IMR-90 (cell line): Measurements from ENCODE around the gene CES3. TPM values are rescaled to one million over a fixed set of nuclear protein-coding genes. Genes with fewer than 3 reads are reported as not detected.

Experiments
- ATAC-seq: fragments of 200-7000 bp; cut with Tn5 transposase; 2 replicates; pipeline ENCODE4 v1.9.1; 2020; ENCODE audit warnings: low read depth, mild to moderate bottlenecking, moderate library complexity
- BruUV-seq: library from RNA; stranded (reverse); fragments of 400-500 nt; replicated peaks from 2 replicates; lab custom pipeline; 2021; lab: Mats Ljungman, UMichigan
- CTCF ChIA-PET: fragments of 300-600 bp; formaldehyde crosslinking; extraction: SDS; loops from one replicate; lab custom pipeline; 2021; ENCODE audit warnings: antibody characterized with exemption; lab: Yijun Ruan, JAX
- POLR2A ChIA-PET: fragments of 300-600 bp; sonication (Branson Sonifier 250); formaldehyde crosslinking; loops from one replicate; lab custom pipeline; 2022; ENCODE audit warnings: antibody characterized with exemption; ENCODE audit not compliant: unreplicated experiment; lab: Charles Lee
- DNase-seq: peaks from one replicate; pipeline ENCODE4 v3.0.0; 2013
- H2AFZ ChIP-seq: replicated peaks from 2 replicates; pipeline ENCODE3; 2013; ENCODE audit warnings: low read length, mild to moderate bottlenecking; ENCODE audit not compliant: poor library complexity
- H2AK5ac ChIP-seq: 2 replicates; pipeline ENCODE4 v1.6.1; 2013; ENCODE audit warnings: low read depth, low read length, inconsistent platforms
- H2AK9ac ChIP-seq: replicated peaks from 2 replicates; pipeline ENCODE3; 2013; ENCODE audit warnings: mild to moderate bottlenecking, low read depth, low read length, moderate library complexity; ENCODE audit not compliant: poor library complexity
- H2BK120ac ChIP-seq: 2 replicates; pipeline ENCODE4 v1.6.1; 2013; ENCODE audit warnings: low read depth, low read length, inconsistent platforms
- H2BK15ac ChIP-seq: 3 replicates; pipeline ENCODE4 v1.6.1; 2013; ENCODE audit warnings: low read depth, low read length, inconsistent platforms
- H2BK20ac ChIP-seq: 2 replicates; pipeline ENCODE4 v1.6.1; 2013; ENCODE audit warnings: low read depth, mild to moderate bottlenecking, inconsistent platforms, low read length, moderate library complexity
- H2BK5ac ChIP-seq: 2 replicates; pipeline ENCODE4 v1.6.1; 2013; ENCODE audit warnings: mild to moderate bottlenecking, low read depth, low read length, inconsistent platforms; ENCODE audit not compliant: poor library complexity, severe bottlenecking
- H3K14ac ChIP-seq: replicated peaks from 2 replicates; pipeline ENCODE4 v1.6.1; 2013; ENCODE audit warnings: low read depth, low read length, inconsistent platforms
- H3K18ac ChIP-seq: 2 replicates; pipeline ENCODE4 v1.6.1; 2013; ENCODE audit warnings: low read depth, low read length, control low read depth
- H3K23ac ChIP-seq: 2 replicates; pipeline ENCODE4 v1.6.1; 2013; ENCODE audit warnings: low read depth, low read length, inconsistent platforms
- H3K27ac ChIP-seq: 2 replicates; pipeline ENCODE4 v1.5.1; 2013; ENCODE audit warnings: mild to moderate bottlenecking, control low read depth, low read length; ENCODE audit not compliant: insufficient read depth
- H3K27me3 ChIP-seq: 2 replicates; pipeline ENCODE4 v1.6.1; 2013; ENCODE audit warnings: low read length; ENCODE audit not compliant: control insufficient read depth, insufficient read depth
- H3K36me3 ChIP-seq: 2 replicates; pipeline ENCODE4 v1.6.1; 2013; ENCODE audit warnings: low read length, mixed read lengths; ENCODE audit not compliant: control insufficient read depth, insufficient read depth
- H3K4ac ChIP-seq: 2 replicates; pipeline ENCODE4 v1.6.1; 2013; ENCODE audit warnings: low read depth, low read length, inconsistent platforms
- H3K4me1 ChIP-seq: 2 replicates; pipeline ENCODE4 v1.6.1; 2013; ENCODE audit warnings: low read length, mixed read lengths; ENCODE audit not compliant: control insufficient read depth, insufficient read depth
- H3K4me2 ChIP-seq: 2 replicates; pipeline ENCODE4 v1.6.1; 2013; ENCODE audit warnings: low read depth, mild to moderate bottlenecking, control low read depth, low read length, moderate library complexity
- H3K4me3 ChIP-seq: 2 replicates; pipeline ENCODE4 v1.5.1; 2013; ENCODE audit warnings: low read depth, mild to moderate bottlenecking, control low read depth, low read length, moderate library complexity; ENCODE audit not compliant: insufficient read depth
- H3K56ac ChIP-seq: 2 replicates; pipeline ENCODE4 v1.6.1; 2013; ENCODE audit warnings: low read length, inconsistent platforms; ENCODE audit not compliant: insufficient read depth; ENCODE audit errors: extremely low read depth
- H3K79me1 ChIP-seq, 2 experiments: 2 replicates each; pipeline ENCODE4 v1.6.1; 2013; ENCODE audit warnings: low read length in 2 of 2, inconsistent platforms in 1 of 2, low read depth in 1 of 2
- H3K9ac ChIP-seq: 2 replicates; pipeline ENCODE4 v1.6.1; 2013; ENCODE audit warnings: low read depth, low read length, control low read depth
- H3K9me1 ChIP-seq: 2 replicates; pipeline ENCODE4 v1.6.1; 2013; ENCODE audit warnings: low read length, inconsistent platforms; ENCODE audit not compliant: insufficient read depth
- H3K9me3 ChIP-seq: 2 replicates; pipeline ENCODE4 v1.6.1; 2013; ENCODE audit warnings: low read length; ENCODE audit not compliant: control insufficient read depth, insufficient read depth
- H4K20me1 ChIP-seq: 2 replicates; pipeline ENCODE4 v1.6.1; 2013; ENCODE audit warnings: low read length, inconsistent platforms; ENCODE audit not compliant: insufficient read depth
- H4K5ac ChIP-seq: 2 replicates; pipeline ENCODE4 v1.6.1; 2013; ENCODE audit warnings: mild to moderate bottlenecking, low read depth, low read length, control low read depth
- H4K8ac ChIP-seq, 2 experiments: 2 replicates each; pipeline ENCODE4 v1.6.1; 2013; ENCODE audit warnings: low read depth in 2 of 2, low read length in 2 of 2, control low read depth in 1 of 2, inconsistent platforms in 1 of 2
- H4K91ac ChIP-seq: 2 replicates; pipeline ENCODE4 v1.6.1; 2013; ENCODE audit warnings: low read depth, low read length, inconsistent platforms; ENCODE audit not compliant: insufficient read depth
- BHLHE40 ChIP-seq: fragments of 150-350 bp; IDR thresholded peaks from 2 replicates; pipeline ENCODE4 v1.6.1; 2016; ENCODE audit warnings: mild to moderate bottlenecking, low read depth, low read length
- CEBPB ChIP-seq: IDR thresholded peaks from 2 replicates; pipeline ENCODE4 v1.6.1; 2012; ENCODE audit warnings: low read depth, low read length, improper control_type of control experiment
- CHD1 ChIP-seq: IDR thresholded peaks from 2 replicates; pipeline ENCODE4 v1.6.1; 2012; ENCODE audit warnings: low read depth, low read length, improper control_type of control experiment
- FOS ChIP-seq: fragments of 150-350 bp; IDR thresholded peaks from 2 replicates; pipeline ENCODE4 v1.6.1; 2016; ENCODE audit warnings: low read depth, low read length
- MXI1 ChIP-seq: IDR thresholded peaks from 2 replicates; pipeline ENCODE4 v1.6.1; 2012; ENCODE audit warnings: low read depth, mild to moderate bottlenecking, low read length, moderate library complexity, borderline replicate concordance
- NFE2L2 ChIP-seq: fragments of 150-350 bp; IDR thresholded peaks from 2 replicates; pipeline ENCODE4 v1.6.1; 2016; ENCODE audit warnings: low read depth, mild to moderate bottlenecking, low read length
- POLR2A ChIP-seq: IDR thresholded peaks from 2 replicates; pipeline ENCODE4 v1.6.1; 2012; ENCODE audit warnings: mild to moderate bottlenecking, low read depth, low read length
- RAD21 ChIP-seq: IDR thresholded peaks from 2 replicates; pipeline ENCODE4 v1.6.1; 2012; ENCODE audit warnings: low read length, improper control_type of control experiment
- RCOR1 ChIP-seq: IDR thresholded peaks from 2 replicates; pipeline ENCODE4 v1.6.1; 2012; ENCODE audit warnings: mild to moderate bottlenecking, low read length, improper control_type of control experiment; ENCODE audit not compliant: insufficient replicate concordance
- RFX5 ChIP-seq: IDR thresholded peaks from 2 replicates; pipeline ENCODE4 v1.8.0; 2012; ENCODE audit warnings: low read depth, mild to moderate bottlenecking, low read length, moderate library complexity
- SMC3 ChIP-seq: fragments of 150-350 bp; IDR thresholded peaks from 2 replicates; pipeline ENCODE4 v1.6.1; 2016; ENCODE audit warnings: low read depth, mild to moderate bottlenecking, antibody characterized with exemption, low read length, moderate library complexity
- USF2 ChIP-seq: fragments of 150-350 bp; IDR thresholded peaks from 2 replicates; pipeline ENCODE4 v1.6.1; 2017; ENCODE audit warnings: mild to moderate bottlenecking, antibody characterized with exemption, low read length, low read depth
- WGBS, 2 experiments: methylation state at CpG; one replicate each; pipeline versions ENCODE4 v1.1.5 to v1.1.7; 2013; ENCODE audit warnings: missing lambda C conversion rate in 2 of 2; ENCODE audit not compliant: insufficient read length in 1 of 2; ENCODE audit errors: extremely low coverage in 2 of 2; 5-methylcytosine and 5-hydroxymethylcytosine counted together
- dilution Hi-C: fragments of 300-500 bp; cut with HindIII; formaldehyde crosslinking; loops from one replicate; pipeline ENCODE4 v1.14.3; 2018; ENCODE audit warnings: low sequenced_read_pairs; ENCODE audit not compliant: unreplicated experiment
- in situ Hi-C: fragments of 300-500 bp; cut with MboI; formaldehyde crosslinking; loops from 3 replicates; pipeline ENCODE4 v1.14.3; 2019; ENCODE audit warnings: low sequenced_read_pairs, inconsistent platforms, mixed read lengths
- intact Hi-C: fragments of 100-400 bp; cut with micrococcal nuclease; formaldehyde crosslinking; loops from 2 replicates; pipeline ENCODE4 v1.10.0; 2022
- polyA plus RNA-seq, 3 experiments: library from polyadenylated mRNA; depleted of rRNA; stranded (reverse); fragments of >200 nt; gene quantifications; 2 replicates each; pipeline ENCODE4 v1.2.3, GENCODE V29; 2012; ENCODE audit warnings: low replicate concordance in 1 of 3
- total RNA-seq: library from RNA; depleted of rRNA; stranded (reverse); fragments of >200 nt; gene quantifications from 2 replicates; pipeline ENCODE4 v1.2.3, GENCODE V29; 2012
- TF ChIP-seq, protein P1 (sequence below): conservative IDR thresholded peaks from 2 replicates; pipeline ENCODE4 v1.5.1; 2012; ENCODE audit warnings: mild to moderate bottlenecking, low read depth, low read length, improper control_type of control experiment
- TF ChIP-seq, protein P2 (sequence below): fragments of 150-350 bp; IDR thresholded peaks from 2 replicates; pipeline ENCODE4 v1.6.1; 2016; ENCODE audit warnings: low read depth, mild to moderate bottlenecking, low read length, moderate library complexity, borderline replicate concordance

CES3 gene
- total and polyA plus RNA-seq, 2 of the 4 experiments (the other 2 are of a cell fraction), result 0.03 TPM; not detected in 1

GRCh38 chr16:66914541-66914940, 46.5 kb upstream of the CES3 start:
- Histone ChIP-seq H3K4ac (no peak overlapping the region), H2AK9ac (peak overlapping the region; percentile 50), H4K91ac (no peak overlapping the region), H4K5ac (no peak overlapping the region), H3K27me3 (peaks cover 39% of the 10 kb centered on the region), H3K4me1 (no peaks in the 10 kb centered on the region), H3K79me1 (no peaks in the 10 kb centered on the region), H3K4me2 (no peak overlapping the region), H3K23ac (no peak overlapping the region), H3K14ac (no peak overlapping the region), H2BK5ac (no peak overlapping the region), H3K9me3 (no peaks in the 10 kb centered on the region), H3K4me3 (no peak overlapping the region), H2BK120ac (no peak overlapping the region), H3K36me3 (no peaks in the 10 kb centered on the region), H2AK5ac (no peak overlapping the region), H2BK15ac (no peak overlapping the region), H3K56ac (no peak overlapping the region), H2AFZ (no peak overlapping the region), H3K9ac (no peak overlapping the region), H4K8ac (no peak overlapping the region), H3K18ac (no peak overlapping the region), H2BK20ac (no peak overlapping the region), H3K9me1 (no peaks in the 10 kb centered on the region), H3K27ac (no peak overlapping the region), H4K20me1 (no peaks in the 10 kb centered on the region)
- TF ChIP-seq MXI1 (no peak), RFX5 (no peak), POLR2A (no peak), FOS (no peak), SMC3 (no peak), USF2 (no peak), NFE2L2 (no peak), BHLHE40 (no peak), RCOR1 (no peak), CHD1 (no peak), CEBPB (no peak), RAD21 (no peak)
- TF ChIP-seq, protein P1, sequence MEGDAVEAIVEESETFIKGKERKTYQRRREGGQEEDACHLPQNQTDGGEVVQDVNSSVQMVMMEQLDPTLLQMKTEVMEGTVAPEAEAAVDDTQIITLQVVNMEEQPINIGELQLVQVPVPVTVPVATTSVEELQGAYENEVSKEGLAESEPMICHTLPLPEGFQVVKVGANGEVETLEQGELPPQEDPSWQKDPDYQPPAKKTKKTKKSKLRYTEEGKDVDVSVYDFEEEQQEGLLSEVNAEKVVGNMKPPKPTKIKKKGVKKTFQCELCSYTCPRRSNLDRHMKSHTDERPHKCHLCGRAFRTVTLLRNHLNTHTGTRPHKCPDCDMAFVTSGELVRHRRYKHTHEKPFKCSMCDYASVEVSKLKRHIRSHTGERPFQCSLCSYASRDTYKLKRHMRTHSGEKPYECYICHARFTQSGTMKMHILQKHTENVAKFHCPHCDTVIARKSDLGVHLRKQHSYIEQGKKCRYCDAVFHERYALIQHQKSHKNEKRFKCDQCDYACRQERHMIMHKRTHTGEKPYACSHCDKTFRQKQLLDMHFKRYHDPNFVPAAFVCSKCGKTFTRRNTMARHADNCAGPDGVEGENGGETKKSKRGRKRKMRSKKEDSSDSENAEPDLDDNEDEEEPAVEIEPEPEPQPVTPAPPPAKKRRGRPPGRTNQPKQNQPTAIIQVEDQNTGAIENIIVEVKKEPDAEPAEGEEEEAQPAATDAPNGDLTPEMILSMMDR, result no peak
- TF ChIP-seq, protein P2, sequence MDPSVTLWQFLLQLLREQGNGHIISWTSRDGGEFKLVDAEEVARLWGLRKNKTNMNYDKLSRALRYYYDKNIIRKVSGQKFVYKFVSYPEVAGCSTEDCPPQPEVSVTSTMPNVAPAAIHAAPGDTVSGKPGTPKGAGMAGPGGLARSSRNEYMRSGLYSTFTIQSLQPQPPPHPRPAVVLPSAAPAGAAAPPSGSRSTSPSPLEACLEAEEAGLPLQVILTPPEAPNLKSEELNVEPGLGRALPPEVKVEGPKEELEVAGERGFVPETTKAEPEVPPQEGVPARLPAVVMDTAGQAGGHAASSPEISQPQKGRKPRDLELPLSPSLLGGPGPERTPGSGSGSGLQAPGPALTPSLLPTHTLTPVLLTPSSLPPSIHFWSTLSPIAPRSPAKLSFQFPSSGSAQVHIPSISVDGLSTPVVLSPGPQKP, result no peak
- in situ Hi-C loops (no loop called here), intact Hi-C loops (no loop called here), dilution Hi-C loops (no loop called here)
- POLR2A ChIA-PET, result no interaction called here
- CTCF ChIA-PET, result no interaction called here
- DNase-seq (no peak), ATAC-seq (no peak)
- BruUV-seq, result no TSS peak
- WGBS, 2 experiments, result no CpG with 5 or more reads among the region's 7 CpGs
